OCI-M2 (cell line): Measurements from ENCODE around the gene DUSP2.

Experiments used
- DNase-seq: peaks from one replicate; lab custom pipeline; 2025; ENCODE audit not compliant: unreplicated experiment; lab: John Stamatoyannopoulos, UW

DUSP2 gene

GRCh38 chr2:96131813-96132745 is 13.2 kb downstream of the DUSP2 start:
- no peak for DNase-seq

- no peak for DNase-seq
Measured at GRCh38 chr2:96131152-96131812, 14.0 kb downstream of the DUSP2 start.

- DNase-seq: no peak
Measured at GRCh38 chr2:96130483-96130882, 14.8 kb downstream of the DUSP2 start.

- no peak for DNase-seq
Measured at GRCh38 chr2:96129528-96130120, 15.6 kb downstream of the DUSP2 start.

GRCh38 chr2:96128456-96128855 is 16.8 kb downstream of the DUSP2 start:
- DNase-seq: no peak

GRCh38 chr2:96124406-96125265 is 20.6 kb downstream of the DUSP2 start:
- DNase-seq: no peak

GRCh38 chr2:96123936-96124335 is 21.3 kb downstream of the DUSP2 start:
- DNase-seq: no peak

GRCh38 chr2:96123290-96123689 is 21.9 kb downstream of the DUSP2 start:
- no peak for DNase-seq

- no peak for DNase-seq
Measured at GRCh38 chr2:96122391-96122790, 22.8 kb downstream of the DUSP2 start.

GRCh38 chr2:96121414-96121813 is 23.8 kb downstream of the DUSP2 start:
- no peak for DNase-seq

- no peak for DNase-seq
Measured at GRCh38 chr2:96120991-96121390, 24.2 kb downstream of the DUSP2 start.

GRCh38 chr2:96120091-96120720 is 25.0 kb downstream of the DUSP2 start:
- no peak for DNase-seq

GRCh38 chr2:96119389-96119751 is 25.9 kb downstream of the DUSP2 start:
- DNase-seq: no peak

GRCh38 chr2:96118698-96119388 is 26.4 kb downstream of the DUSP2 start:
- no peak for DNase-seq

GRCh38 chr2:96117701-96118588 is 27.3 kb downstream of the DUSP2 start:
- DNase-seq: no peak

GRCh38 chr2:96116879-96117533 is 28.2 kb downstream of the DUSP2 start:
- DNase-seq: peak; percentile 1

- DNase-seq: no peak
Measured at GRCh38 chr2:96116424-96116878, 28.8 kb downstream of the DUSP2 start, which contains the start of gene ADRA2B. Gene ADRA2B, minus strand, starts transcription at chr2:96116571. Its CDS starts 422 bp downstream, at chr2:96116149.
